NT2/D1 (cell line): ENCODE results near the gene PACS1.

Experiments used
- SUZ12 ChIP-seq: IDR thresholded peaks from 2 replicates; pipeline ENCODE4 v1.6.1; 2011; ENCODE audit not compliant: insufficient read length, insufficient read depth; ENCODE audit errors: extremely low read depth
- ZNF274 ChIP-seq: IDR thresholded peaks from 2 replicates; pipeline ENCODE4 v1.6.1; 2011; ENCODE audit warnings: mild to moderate bottlenecking, low read depth, low read length

GRCh38 chr11:66248903-66249302 is 178.8 kb downstream of the PACS1 start:
- TF ChIP-seq ZNF274: no peak
- no peak for TF ChIP-seq SUZ12
